Sigmoid colon (tissue), 4 donors: ENCODE data around the gene ACBD6.

Source experiments
- EP300 ChIP-seq, 4 donors: sonication (generic); formaldehyde crosslinking; IDR thresholded peaks; one replicate each; pipeline ENCODE4 v1.6.1; 2017; ENCODE audit warnings: antibody characterized with exemption in 4 of 4
- POLR2AphosphoS5 ChIP-seq, 4 donors: sonication (generic); formaldehyde crosslinking; IDR thresholded peaks; one replicate each; pipeline ENCODE4 v1.6.1; 2017; ENCODE audit warnings: antibody characterized with exemption in 4 of 4
- TF ChIP-seq, protein P1 (sequence below), 4 experiments: fragments of 450-650 bp in 3 of 4; fragments of 200-600 bp in 1 of 4; IDR thresholded peaks; one replicate each; pipeline ENCODE4 v1.5.1; 2016 to 2019; ENCODE audit warnings: antibody characterized with exemption in 4 of 4, mild to moderate bottlenecking in 3 of 4, moderate library complexity in 2 of 4

DNA sequence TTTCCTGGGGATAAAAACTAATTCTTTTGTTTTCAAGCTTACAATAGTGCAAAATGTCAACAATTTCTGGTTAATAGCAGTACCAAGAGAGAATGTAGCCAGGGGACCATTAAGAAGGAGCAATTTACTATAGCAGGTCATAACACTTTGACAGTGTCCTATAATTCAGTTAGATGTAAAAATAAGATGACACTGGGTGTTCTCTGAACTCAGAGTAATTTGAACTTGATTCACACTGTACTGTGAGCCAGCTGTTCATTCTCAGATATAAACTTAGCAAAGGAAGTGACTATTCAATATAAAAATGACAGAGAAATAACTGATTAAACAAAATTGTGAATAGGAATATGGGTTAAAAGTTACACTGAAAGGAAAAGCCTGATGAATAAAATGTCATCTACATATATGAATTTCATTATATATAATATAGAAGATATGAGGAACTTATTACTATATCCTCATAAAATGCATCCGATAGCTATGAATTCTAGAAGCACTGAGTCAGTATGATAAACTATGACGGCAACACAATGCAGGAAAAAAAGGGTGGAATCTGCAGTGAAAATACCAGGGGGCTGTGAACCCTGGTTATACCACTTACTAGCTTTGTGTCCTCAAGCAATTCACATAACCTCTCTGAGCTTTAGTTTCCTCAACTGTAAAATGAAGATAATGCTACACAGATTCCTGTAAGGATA, 135.9 kb downstream of the ACBD6 start:
- no peak for TF ChIP-seq POLR2AphosphoS5 (IDR thresholded peaks at IDR 0.05)
- no peak for TF ChIP-seq EP300 (IDR thresholded peaks at IDR 0.05)
- TF ChIP-seq, protein P1, sequence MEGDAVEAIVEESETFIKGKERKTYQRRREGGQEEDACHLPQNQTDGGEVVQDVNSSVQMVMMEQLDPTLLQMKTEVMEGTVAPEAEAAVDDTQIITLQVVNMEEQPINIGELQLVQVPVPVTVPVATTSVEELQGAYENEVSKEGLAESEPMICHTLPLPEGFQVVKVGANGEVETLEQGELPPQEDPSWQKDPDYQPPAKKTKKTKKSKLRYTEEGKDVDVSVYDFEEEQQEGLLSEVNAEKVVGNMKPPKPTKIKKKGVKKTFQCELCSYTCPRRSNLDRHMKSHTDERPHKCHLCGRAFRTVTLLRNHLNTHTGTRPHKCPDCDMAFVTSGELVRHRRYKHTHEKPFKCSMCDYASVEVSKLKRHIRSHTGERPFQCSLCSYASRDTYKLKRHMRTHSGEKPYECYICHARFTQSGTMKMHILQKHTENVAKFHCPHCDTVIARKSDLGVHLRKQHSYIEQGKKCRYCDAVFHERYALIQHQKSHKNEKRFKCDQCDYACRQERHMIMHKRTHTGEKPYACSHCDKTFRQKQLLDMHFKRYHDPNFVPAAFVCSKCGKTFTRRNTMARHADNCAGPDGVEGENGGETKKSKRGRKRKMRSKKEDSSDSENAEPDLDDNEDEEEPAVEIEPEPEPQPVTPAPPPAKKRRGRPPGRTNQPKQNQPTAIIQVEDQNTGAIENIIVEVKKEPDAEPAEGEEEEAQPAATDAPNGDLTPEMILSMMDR (IDR thresholded peaks at IDR 0.05), result no peak
